Fibroblast of skin of left quadriceps (primary cell): ENCODE results near the gene ELL2.
"Not testable (repeated sequence)": the region's sequence is repeated elsewhere in the genome, so short reads cannot be mapped to it uniquely, and the experiment has no call there.

Experiments used
- DNase-seq, 2 experiments: peaks; one replicate each; pipeline ENCODE4 v3.0.0-alpha.2; 2013; ENCODE audit warnings: low read depth in 2 of 2

The ELL2 gene

GRCh38 chr5:95838001-95838520, 123.6 kb downstream of the ELL2 start:
- DNase-seq, result no peak

- DNase-seq, result no peak
These were observed 124.2 kb downstream of the ELL2 start for GRCh38 chr5:95837492-95837891.

GRCh38 chr5:95836971-95837370, 124.7 kb downstream of the ELL2 start:
- not testable (repeated sequence) for DNase-seq

DNA sequence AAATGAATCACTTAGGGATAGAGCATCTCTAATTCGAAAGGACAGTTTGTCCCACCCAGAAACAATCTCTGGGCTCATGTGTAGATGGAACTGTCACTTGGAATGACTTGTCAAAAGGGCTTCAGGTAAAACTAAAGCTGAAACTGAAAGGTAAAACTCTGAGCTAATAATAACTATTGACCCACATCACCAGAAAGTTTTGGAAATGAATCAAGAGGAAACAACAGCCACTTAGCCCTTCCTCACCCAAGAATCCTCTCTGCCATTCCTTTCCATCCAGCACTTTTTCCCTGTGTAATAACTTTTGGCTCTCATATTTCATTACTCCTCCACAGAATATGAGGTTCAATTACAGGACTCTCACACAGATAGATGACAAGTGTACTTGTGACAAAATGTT, 125.1 kb downstream of the ELL2 start:
- no peak for DNase-seq

- no peak for DNase-seq
These were observed 125.8 kb downstream of the ELL2 start for GRCh38 chr5:95835682-95836385.
